LNCAP (cell line): ENCODE measurements around the gene SCFD2.

Source experiments
- TF ChIP-seq, protein P1 (sequence below): fragments of 450-650 bp; IDR thresholded peaks from 2 replicates; pipeline ENCODE4 v1.5.1; 2017; ENCODE audit warnings: mild to moderate bottlenecking

SCFD2 gene

DNA sequence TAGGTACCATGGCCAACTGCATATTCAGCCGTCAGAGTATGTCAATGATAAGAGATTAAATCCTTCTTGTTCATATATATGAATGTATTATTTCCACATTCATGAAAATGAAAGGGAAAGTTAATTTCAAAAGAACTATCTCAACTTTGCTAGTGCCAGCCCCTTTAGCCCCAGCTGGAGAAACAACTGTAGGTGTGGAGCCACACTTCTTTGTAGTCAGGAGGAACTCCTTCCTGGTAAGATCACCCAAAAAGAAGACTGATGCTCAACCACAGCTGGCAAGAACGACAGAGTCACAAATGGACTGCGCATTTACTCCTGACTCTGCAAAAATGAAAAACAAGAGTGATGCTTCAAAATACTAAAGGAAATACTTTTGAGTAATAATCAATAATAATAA lies 367.4 kb downstream of the SCFD2 start:
- TF ChIP-seq, protein P1, sequence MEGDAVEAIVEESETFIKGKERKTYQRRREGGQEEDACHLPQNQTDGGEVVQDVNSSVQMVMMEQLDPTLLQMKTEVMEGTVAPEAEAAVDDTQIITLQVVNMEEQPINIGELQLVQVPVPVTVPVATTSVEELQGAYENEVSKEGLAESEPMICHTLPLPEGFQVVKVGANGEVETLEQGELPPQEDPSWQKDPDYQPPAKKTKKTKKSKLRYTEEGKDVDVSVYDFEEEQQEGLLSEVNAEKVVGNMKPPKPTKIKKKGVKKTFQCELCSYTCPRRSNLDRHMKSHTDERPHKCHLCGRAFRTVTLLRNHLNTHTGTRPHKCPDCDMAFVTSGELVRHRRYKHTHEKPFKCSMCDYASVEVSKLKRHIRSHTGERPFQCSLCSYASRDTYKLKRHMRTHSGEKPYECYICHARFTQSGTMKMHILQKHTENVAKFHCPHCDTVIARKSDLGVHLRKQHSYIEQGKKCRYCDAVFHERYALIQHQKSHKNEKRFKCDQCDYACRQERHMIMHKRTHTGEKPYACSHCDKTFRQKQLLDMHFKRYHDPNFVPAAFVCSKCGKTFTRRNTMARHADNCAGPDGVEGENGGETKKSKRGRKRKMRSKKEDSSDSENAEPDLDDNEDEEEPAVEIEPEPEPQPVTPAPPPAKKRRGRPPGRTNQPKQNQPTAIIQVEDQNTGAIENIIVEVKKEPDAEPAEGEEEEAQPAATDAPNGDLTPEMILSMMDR: no peak

DNA sequence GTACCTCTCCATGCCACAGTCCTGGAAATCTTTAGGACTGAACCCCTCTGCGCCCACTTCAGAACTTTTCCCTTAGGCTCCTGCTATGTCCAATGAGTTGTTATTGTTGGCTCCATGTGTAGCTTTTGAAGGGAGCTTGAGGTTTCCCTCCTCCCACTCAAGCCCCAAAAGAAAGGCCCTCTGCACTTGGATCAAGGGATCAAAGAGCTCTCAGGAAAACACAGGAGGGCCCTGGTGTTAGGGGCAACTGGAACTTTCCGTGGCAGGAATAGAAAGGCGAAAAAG lies 368.8 kb downstream of the SCFD2 start:
- TF ChIP-seq, protein P1: no peak

DNA sequence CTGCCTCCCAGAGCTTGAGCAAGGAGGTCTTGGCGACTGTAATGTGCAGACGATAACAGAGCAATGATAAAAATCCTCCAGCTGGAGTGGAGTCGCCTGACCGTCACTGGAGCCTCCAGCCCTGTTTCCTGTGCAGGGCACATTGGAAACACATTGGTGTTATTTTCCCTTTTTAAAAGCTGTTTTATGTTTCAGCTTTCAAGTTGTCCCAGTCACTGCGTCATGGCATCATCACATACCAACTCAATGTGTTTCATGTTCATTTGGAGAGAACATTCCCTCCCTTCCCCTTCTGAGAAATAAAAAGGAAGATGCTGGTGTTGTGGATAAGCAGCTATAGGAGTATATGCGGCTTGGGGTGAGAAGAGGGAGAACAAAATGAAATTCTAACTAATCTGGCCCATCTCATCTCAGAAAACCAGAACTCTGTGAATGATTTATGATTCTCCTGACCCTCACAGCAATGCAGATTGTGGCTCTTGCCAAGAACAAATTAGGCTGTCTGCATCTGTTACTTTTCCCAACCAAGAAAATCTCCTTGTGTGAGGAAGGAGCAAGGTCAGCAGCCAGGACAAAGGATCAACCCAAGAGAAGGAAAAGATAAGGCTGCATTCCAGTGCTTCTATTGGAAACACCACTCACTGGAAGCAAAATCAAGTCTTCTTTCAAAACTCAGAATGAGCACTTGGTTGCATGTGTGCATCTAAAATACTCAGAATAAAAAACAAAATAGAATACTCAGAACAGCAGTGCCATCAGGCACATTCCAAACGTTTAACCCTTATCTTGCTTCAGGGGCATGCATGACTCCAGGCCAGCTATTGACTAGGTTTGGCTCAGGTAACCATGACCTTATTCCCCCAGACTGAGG lies 369.4 kb downstream of the SCFD2 start:
- TF ChIP-seq, protein P1: no peak

DNA sequence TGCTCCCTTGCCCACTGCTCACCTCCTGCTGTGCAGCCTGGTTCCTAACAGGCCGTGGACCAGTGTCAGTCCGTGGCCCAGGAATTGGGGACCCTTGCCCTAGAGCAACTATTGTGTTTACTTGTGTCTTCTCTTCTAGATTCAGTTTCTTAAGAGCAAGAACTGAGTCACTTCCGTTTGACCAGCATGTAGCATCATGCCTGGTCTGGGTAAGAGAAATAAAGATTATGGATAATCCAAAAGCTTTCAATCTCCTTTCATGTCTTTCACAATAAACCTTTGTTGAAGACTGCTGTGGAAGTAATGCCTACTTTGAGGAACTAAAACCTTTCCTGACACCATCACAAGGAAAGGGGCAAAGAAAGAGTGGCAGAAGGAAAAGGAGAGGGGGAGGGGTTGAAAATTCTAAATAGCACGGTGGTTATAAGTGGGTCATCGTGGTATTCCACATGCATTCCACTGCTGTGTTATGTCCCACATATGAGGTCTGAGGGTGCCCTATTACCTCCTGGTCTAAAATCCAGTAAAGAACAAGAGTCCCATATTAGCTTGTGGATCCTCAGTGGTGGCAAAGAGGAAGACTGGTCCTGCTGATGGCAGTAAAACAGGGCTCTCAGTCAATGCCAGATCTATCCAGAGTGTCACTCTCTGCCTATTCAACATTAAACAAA lies 370.4 kb downstream of the SCFD2 start:
- TF ChIP-seq, protein P1: no peak

DNA sequence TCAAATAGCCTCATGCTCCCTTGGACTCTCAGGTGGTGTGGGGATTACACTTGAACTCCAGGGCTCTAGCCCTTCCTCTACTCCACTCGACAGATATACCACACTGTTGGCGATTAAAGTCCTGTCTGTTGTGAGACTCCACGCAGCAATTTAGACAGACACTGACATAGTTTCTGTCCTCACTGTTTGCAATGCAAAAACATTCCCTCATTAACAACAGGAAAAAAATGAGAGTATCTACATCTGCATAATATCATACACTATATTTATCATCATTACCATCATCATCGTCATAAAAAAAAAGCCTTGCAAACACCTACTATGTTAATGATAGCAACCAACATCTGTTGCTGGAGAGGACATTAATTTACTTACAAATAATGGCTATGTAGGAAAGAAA lies 371.3 kb downstream of the SCFD2 start:
- TF ChIP-seq, protein P1: no peak

DNA sequence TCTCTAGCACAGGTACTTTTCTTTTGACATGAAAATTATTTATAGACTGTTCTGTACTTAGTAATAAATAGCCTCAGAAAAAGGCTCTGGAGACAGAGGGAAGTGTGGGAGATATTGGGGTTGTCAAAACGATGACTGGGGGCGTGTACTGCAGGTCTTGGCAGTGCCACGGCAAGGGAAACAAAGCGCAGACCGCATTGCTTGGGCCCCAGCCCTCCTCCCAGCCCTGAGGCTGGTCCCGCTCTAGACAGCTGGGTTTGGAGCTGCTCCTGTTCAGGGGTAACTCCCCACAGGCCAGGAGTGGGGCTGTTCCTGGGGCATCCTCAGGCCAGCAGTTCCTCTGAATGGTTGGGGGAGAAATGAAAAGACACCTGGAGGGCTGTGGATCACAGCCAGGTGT lies 372.1 kb downstream of the SCFD2 start:
- TF ChIP-seq, protein P1: no peak

DNA sequence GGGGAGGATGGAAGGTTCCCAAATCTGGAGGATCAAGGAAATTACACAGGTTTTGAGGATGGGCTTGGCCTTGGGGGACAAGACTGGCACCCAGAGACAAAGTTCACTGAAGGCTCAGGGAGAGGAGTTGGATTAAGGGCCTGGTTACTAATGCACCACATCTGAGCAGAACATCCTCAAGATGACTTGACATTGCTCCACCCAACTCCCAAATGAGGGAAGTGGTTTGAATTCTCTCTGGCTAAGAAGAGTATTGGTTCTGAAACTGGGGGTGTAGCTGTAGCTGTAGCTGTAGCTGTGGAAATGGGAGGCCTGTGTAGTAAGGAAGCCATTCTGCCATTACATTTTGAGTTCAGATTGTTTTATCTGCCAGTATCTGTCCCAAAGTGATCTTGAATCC lies 374.4 kb downstream of the SCFD2 start:
- TF ChIP-seq, protein P1: no peak
